T-cell (primary cell): ENCODE measurements around the gene SDHAF1. TPM values are rescaled to one million over a fixed set of nuclear protein-coding genes. Genes with fewer than 3 reads are reported as not detected.

Experiments
- ATAC-seq, 4 experiments: fragments of 200-7000 bp in 3 of 4; fragments of 150-1000 bp in 1 of 4; cut with Tn5 transposase; replicated peaks in 1 of 4; 1 replicate in 3 of 4; 2 replicates in 1 of 4; pipeline ENCODE4 v1.10.0; 2021; ENCODE audit warnings: moderate library complexity in 3 of 4, mild to moderate bottlenecking in 2 of 4, moderate number of reproducible peaks in 1 of 4
- CTCF ChIA-PET, 2 donors: fragments of 300-600 bp; sonication (Branson Sonifier 250); formaldehyde crosslinking; loops; one replicate each; lab custom pipeline; 2022; ENCODE audit warnings: antibody characterized with exemption in 2 of 2; lab: Charles Lee
- POLR2A ChIA-PET, 2 donors: fragments of 300-600 bp; sonication (Branson Sonifier 250); formaldehyde crosslinking; loops; one replicate each; lab custom pipeline; 2022; ENCODE audit warnings: antibody characterized with exemption in 2 of 2; lab: Charles Lee
- DNase-seq, 35 experiments: peaks; one replicate each; pipeline versions ENCODE4 v3.0.0 to v3.0.0-alpha.2; 2013 to 2023
- H3K27ac ChIP-seq: one replicate; pipeline ENCODE4 v1.5.1; 2013; ENCODE audit warnings: low read length
- H3K27me3 ChIP-seq, 2 experiments: replicated peaks in 1 of 2; 1 replicate in 1 of 2; 2 replicates in 1 of 2; pipeline versions ENCODE4 v1.6.1 to v1.7.0; 2013; ENCODE audit warnings: low read length in 1 of 2, mixed read lengths in 1 of 2; ENCODE audit not compliant: control insufficient read depth in 2 of 2, insufficient read depth in 2 of 2; ENCODE audit errors: extremely low read depth in 1 of 2
- H3K36me3 ChIP-seq, 2 donors: 1 replicate in 1 of 2; 2 replicates in 1 of 2; pipeline versions ENCODE4 v1.6.1 to v1.7.0; 2013; ENCODE audit warnings: low read length in 1 of 2; ENCODE audit not compliant: control insufficient read depth in 2 of 2, insufficient read depth in 1 of 2; ENCODE audit errors: extremely low read depth in 1 of 2
- H3K4me1 ChIP-seq, 2 experiments: 1 replicate in 1 of 2; 2 replicates in 1 of 2; pipeline versions ENCODE4 v1.6.1 to v1.7.0; 2013; ENCODE audit warnings: low read length in 2 of 2, mixed read lengths in 1 of 2; ENCODE audit not compliant: insufficient read depth in 2 of 2, control insufficient read depth in 1 of 2; ENCODE audit errors: extremely low read depth in 1 of 2
- H3K4me3 ChIP-seq, 2 donors: 1 replicate in 1 of 2; 2 replicates in 1 of 2; pipeline versions ENCODE4 v1.5.1 to v1.7.0; 2013; ENCODE audit warnings: mild to moderate bottlenecking in 2 of 2, low read length in 1 of 2, moderate library complexity in 1 of 2; ENCODE audit not compliant: control insufficient read depth in 1 of 2; ENCODE audit errors: extremely low read depth in 1 of 2
- H3K9me3 ChIP-seq: 2 replicates; pipeline ENCODE4 v1.7.0; 2013
- H3K27ac Mint-ChIP-seq, 2 donors: one replicate each; pipeline ENCODE4 v1.8.0; 2020 to 2021; ENCODE audit warnings: mild to moderate bottlenecking in 2 of 2, mixed read lengths in 2 of 2
- H3K27me3 Mint-ChIP-seq, 2 donors: one replicate each; pipeline ENCODE4 v1.8.0; 2021 to 2022; ENCODE audit warnings: mixed read lengths in 2 of 2
- H3K36me3 Mint-ChIP-seq: one replicate; pipeline ENCODE4 v1.8.0; 2021; ENCODE audit warnings: mixed read lengths
- H3K4me1 Mint-ChIP-seq, 3 donors: one replicate each; pipeline ENCODE4 v1.8.0; 2020 to 2022; ENCODE audit warnings: mixed read lengths in 3 of 3, mild to moderate bottlenecking in 1 of 3
- H3K4me3 Mint-ChIP-seq, 3 donors: one replicate each; pipeline ENCODE4 v1.8.0; 2020 to 2022; ENCODE audit warnings: mild to moderate bottlenecking in 3 of 3, mixed read lengths in 3 of 3, moderate library complexity in 3 of 3
- H3K9me3 Mint-ChIP-seq, 3 donors: one replicate each; pipeline ENCODE4 v1.8.0; 2020 to 2022; ENCODE audit warnings: mixed read lengths in 3 of 3
- WGBS: methylation state at CpG from one replicate; pipeline ENCODE4 v1.1.5; 2013; ENCODE audit warnings: missing lambda C conversion rate; ENCODE audit not compliant: insufficient coverage; 5-methylcytosine and 5-hydroxymethylcytosine counted together
- total RNA-seq, 35 experiments: library from RNA in 6 of 35; stranded (reverse) in 6 of 35; fragments of 120-200 nt in 1 of 35; gene quantifications; one replicate each; pipeline versions ENCODE4 v1.2.1 to v1.2.4 and lab custom pipeline; 2013 to 2026

The SDHAF1 gene
- total RNA-seq, 5 donors from 2014 or later (not counting 1 experiment from before 2014, with no cell fraction given): 10.2 to 30.5 (median 27.3) TPM

GRCh38 chr19:36001605-36002004 lies 6.6 kb downstream of the SDHAF1 start:
- H3K27me3 Mint-ChIP-seq: no peaks in the 10 kb centered on the region
- Histone ChIP-seq H3K27me3 (no peaks in the 10 kb centered on the region), H3K4me1 (peaks cover 0 to 12% of the 10 kb centered on the region in 2 experiments), H3K9me3 (no peaks in the 10 kb centered on the region), H3K27ac (no peak overlapping the region), H3K36me3 (peaks cover 6 to 20% of the 10 kb centered on the region in 2 donors), H3K4me3 (no peak overlapping the region)
- ATAC-seq (no peak), DNase-seq (no peak)
- ChIA-PET POLR2A (interaction anchor here in 1 of 2 donors (0.7 kb wide), 1 partner anchor 58 kb away, joined by 3 read pairs; no protein-coding TSS in a partner anchor), CTCF (no interaction called here)
- H3K4me1 Mint-ChIP-seq: peaks cover 25 to 29% (median 25%) of the 10 kb centered on the region in 3 donors
- whole genome bisulfite sequencing: 92% methylated on average over 3 of the region's 3 CpGs
- H3K36me3 Mint-ChIP-seq: peaks cover 9% of the 10 kb centered on the region
- H3K9me3 Mint-ChIP-seq: no peaks in the 10 kb centered on the region
- no peak overlapping the region for H3K4me3 Mint-ChIP-seq
- H3K27ac Mint-ChIP-seq: no peak overlapping the region

- H3K36me3 ChIP-seq: peaks cover 6 to 19% of the 10 kb centered on the region in 2 donors
- ChIA-PET CTCF (interaction anchor here in 1 of 2 donors (0.6 kb wide), 1 partner anchor 44 kb away, joined by 3 read pairs; no protein-coding TSS in a partner anchor), POLR2A (no interaction called here)
- DNase-seq: no peak
- H3K27ac ChIP-seq: no peak overlapping the region
- Mint-ChIP-seq H3K4me3 (no peak overlapping the region), H3K4me1 (peaks cover 12 to 19% (median 13%) of the 10 kb centered on the region in 3 donors), H3K27ac (no peak overlapping the region), H3K27me3 (no peaks in the 10 kb centered on the region), H3K36me3 (peaks cover 3% of the 10 kb centered on the region), H3K9me3 (no peaks in the 10 kb centered on the region)
- no peak for ATAC-seq
- peaks cover 0 to 4% of the 10 kb centered on the region in 2 experiments for H3K27me3 ChIP-seq
- H3K4me3 ChIP-seq: no peak overlapping the region
- peaks cover 0 to 4% of the 10 kb centered on the region in 2 experiments for H3K4me1 ChIP-seq
- no peaks in the 10 kb centered on the region for H3K9me3 ChIP-seq
- WGBS: 96% methylated on average over 3 of the region's 4 CpGs
Observed at GRCh38 chr19:36003284-36003683, 8.3 kb downstream of the SDHAF1 start.

- Histone ChIP-seq H3K27me3 (peaks cover 0 to 9% of the 10 kb centered on the region in 2 experiments), H3K4me1 (peaks cover 0 to 13% of the 10 kb centered on the region in 2 experiments), H3K4me3 (no peak overlapping the region), H3K36me3 (peaks cover 0 to 2% of the 10 kb centered on the region in 2 donors), H3K9me3 (no peaks in the 10 kb centered on the region), H3K27ac (no peak overlapping the region)
- ChIA-PET POLR2A (no interaction called here), CTCF (no interaction called here)
- Mint-ChIP-seq H3K9me3 (no peaks in the 10 kb centered on the region), H3K4me1 (peaks cover 14 to 17% (median 16%) of the 10 kb centered on the region in 3 donors), H3K27me3 (no peaks in the 10 kb centered on the region), H3K36me3 (no peaks in the 10 kb centered on the region), H3K27ac (no peak overlapping the region), H3K4me3 (no peak overlapping the region)
- DNase-seq (no peak), ATAC-seq (no peak)
- WGBS: 83% methylated on average over 5 of the region's 5 CpGs
Observed at GRCh38 chr19:36006955-36007354, 12.0 kb downstream of the SDHAF1 start.

- H3K4me3 ChIP-seq: peak within 1 kb of the TSS; percentile 30 to 54
- no peak for DNase-seq
- H3K36me3 Mint-ChIP-seq: no peaks in the 10 kb centered on the region
- H3K36me3 ChIP-seq: peaks cover 0 to 2% of the 10 kb centered on the region in 2 donors
- ATAC-seq: no peak
- H3K9me3 Mint-ChIP-seq: no peaks in the 10 kb centered on the region
- no peaks in the 10 kb centered on the region for H3K9me3 ChIP-seq
- CTCF ChIA-PET: no interaction called here
- H3K27ac Mint-ChIP-seq: peak within 1 kb of the TSS in 1 of 2 donors; percentile 34
- H3K27me3 Mint-ChIP-seq: no peaks in the 10 kb centered on the region
- peak within 1 kb of the TSS; percentile 44 to 62 (median 51) for H3K4me3 Mint-ChIP-seq
- H3K4me1 ChIP-seq: peaks cover 0 to 21% of the 10 kb centered on the region in 2 experiments
- no peak within 1 kb of the TSS for H3K27ac ChIP-seq
- peaks cover 23 to 28% (median 23%) of the 10 kb centered on the region in 3 donors for H3K4me1 Mint-ChIP-seq
- 82% methylated on average over 17 of the region's 19 CpGs for WGBS
- peaks cover 0 to 9% of the 10 kb centered on the region in 2 experiments for H3K27me3 ChIP-seq
- POLR2A ChIA-PET: no interaction called here
Observed at GRCh38 chr19:36008336-36008978, 13.5 kb downstream of the SDHAF1 start, which contains the start of gene SYNE4. TSS of gene SYNE4 (minus strand) at chr19:36008813. CDS start at chr19:36008681, 132 bp downstream.

GRCh38 chr19:36009220-36009619 lies 14.2 kb downstream of the SDHAF1 start:
- ATAC-seq (peak in 3 of 4 experiments; percentile 10 to 24 (median 12)), DNase-seq (peak in 22 of 35 experiments; percentile 8 to 62 (median 32))
- H3K27me3 Mint-ChIP-seq: no peaks in the 10 kb centered on the region
- H3K4me3 ChIP-seq: peak overlapping the region; percentile 30 to 54
- CTCF ChIA-PET: no interaction called here
- no peak overlapping the region for H3K27ac Mint-ChIP-seq
- H3K9me3 Mint-ChIP-seq: no peaks in the 10 kb centered on the region
- peaks cover 30 to 36% (median 30%) of the 10 kb centered on the region in 3 donors for H3K4me1 Mint-ChIP-seq
- POLR2A ChIA-PET: no interaction called here
- H3K9me3 ChIP-seq: no peaks in the 10 kb centered on the region
- H3K27ac ChIP-seq: no peak overlapping the region
- peaks cover 0 to under 1% of the 10 kb centered on the region in 2 donors for H3K36me3 ChIP-seq
- H3K36me3 Mint-ChIP-seq: no peaks in the 10 kb centered on the region
- peak overlapping the region; percentile 44 to 62 (median 51) for H3K4me3 Mint-ChIP-seq
- 7% methylated on average over 50 of the region's 50 CpGs for WGBS
- peaks cover 0 to 26% of the 10 kb centered on the region in 2 experiments for H3K4me1 ChIP-seq
- peaks cover 0 to 9% of the 10 kb centered on the region in 2 experiments for H3K27me3 ChIP-seq

- no peaks in the 10 kb centered on the region for H3K9me3 ChIP-seq
- H3K4me3 ChIP-seq: peak overlapping the region in 1 of 2 donors; percentile 30
- WGBS: 75% methylated on average over 13 of the region's 15 CpGs
- H3K27me3 Mint-ChIP-seq: no peaks in the 10 kb centered on the region
- H3K4me1 ChIP-seq: peaks cover 0 to 31% of the 10 kb centered on the region in 2 experiments
- H3K27ac Mint-ChIP-seq: no peak overlapping the region
- ATAC-seq (no peak), DNase-seq (no peak)
- POLR2A ChIA-PET: no interaction called here
- no peaks in the 10 kb centered on the region for H3K36me3 ChIP-seq
- H3K36me3 Mint-ChIP-seq: no peaks in the 10 kb centered on the region
- H3K4me3 Mint-ChIP-seq: peak overlapping the region; percentile 44 to 62 (median 51)
- no peaks in the 10 kb centered on the region for H3K9me3 Mint-ChIP-seq
- peaks cover 0 to 9% of the 10 kb centered on the region in 2 experiments for H3K27me3 ChIP-seq
- CTCF ChIA-PET: no interaction called here
- peaks cover 36 to 42% (median 36%) of the 10 kb centered on the region in 3 donors for H3K4me1 Mint-ChIP-seq
- H3K27ac ChIP-seq: no peak overlapping the region
Observed at GRCh38 chr19:36009633-36010379, 14.8 kb downstream of the SDHAF1 start.
